Measurements from ENCODE around the gene EML2.

DNA sequence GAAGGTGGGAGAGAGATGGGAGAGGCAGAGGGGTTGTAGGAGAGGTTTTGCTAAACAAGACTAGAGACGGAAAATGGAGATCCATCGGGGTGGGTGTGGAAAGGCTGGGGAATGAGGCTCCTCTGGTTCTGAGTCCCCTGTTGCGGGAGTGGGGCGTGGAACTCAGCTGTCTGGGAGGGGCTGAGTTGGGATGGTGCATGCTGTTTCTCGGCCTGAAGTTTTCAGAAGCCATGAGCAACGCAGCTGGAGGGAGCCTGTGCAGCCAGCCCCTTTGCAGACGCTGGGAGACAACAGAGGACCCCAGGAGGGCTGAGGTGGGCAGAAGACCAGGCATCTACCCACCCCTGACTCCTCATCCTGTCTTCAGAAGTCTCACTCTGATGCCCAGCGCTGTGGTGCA is 21.4 kb upstream of the EML2 start:
- TF ChIP-seq, protein P1, sequence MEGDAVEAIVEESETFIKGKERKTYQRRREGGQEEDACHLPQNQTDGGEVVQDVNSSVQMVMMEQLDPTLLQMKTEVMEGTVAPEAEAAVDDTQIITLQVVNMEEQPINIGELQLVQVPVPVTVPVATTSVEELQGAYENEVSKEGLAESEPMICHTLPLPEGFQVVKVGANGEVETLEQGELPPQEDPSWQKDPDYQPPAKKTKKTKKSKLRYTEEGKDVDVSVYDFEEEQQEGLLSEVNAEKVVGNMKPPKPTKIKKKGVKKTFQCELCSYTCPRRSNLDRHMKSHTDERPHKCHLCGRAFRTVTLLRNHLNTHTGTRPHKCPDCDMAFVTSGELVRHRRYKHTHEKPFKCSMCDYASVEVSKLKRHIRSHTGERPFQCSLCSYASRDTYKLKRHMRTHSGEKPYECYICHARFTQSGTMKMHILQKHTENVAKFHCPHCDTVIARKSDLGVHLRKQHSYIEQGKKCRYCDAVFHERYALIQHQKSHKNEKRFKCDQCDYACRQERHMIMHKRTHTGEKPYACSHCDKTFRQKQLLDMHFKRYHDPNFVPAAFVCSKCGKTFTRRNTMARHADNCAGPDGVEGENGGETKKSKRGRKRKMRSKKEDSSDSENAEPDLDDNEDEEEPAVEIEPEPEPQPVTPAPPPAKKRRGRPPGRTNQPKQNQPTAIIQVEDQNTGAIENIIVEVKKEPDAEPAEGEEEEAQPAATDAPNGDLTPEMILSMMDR (IDR thresholded peaks at IDR 0.05), result no peak
- TF ChIP-seq POLR2A (IDR thresholded peaks at IDR 0.05) (no peak), POLR2AphosphoS5 (IDR thresholded peaks at IDR 0.05) (no peak)
